NCI-H2081 (cell line): ENCODE data around the gene JAG2.

Source experiments
- DNase-seq, 2 experiments: peaks; one replicate each; lab custom pipeline; 2025; lab: John Stamatoyannopoulos, UW

JAG2 gene

DNA sequence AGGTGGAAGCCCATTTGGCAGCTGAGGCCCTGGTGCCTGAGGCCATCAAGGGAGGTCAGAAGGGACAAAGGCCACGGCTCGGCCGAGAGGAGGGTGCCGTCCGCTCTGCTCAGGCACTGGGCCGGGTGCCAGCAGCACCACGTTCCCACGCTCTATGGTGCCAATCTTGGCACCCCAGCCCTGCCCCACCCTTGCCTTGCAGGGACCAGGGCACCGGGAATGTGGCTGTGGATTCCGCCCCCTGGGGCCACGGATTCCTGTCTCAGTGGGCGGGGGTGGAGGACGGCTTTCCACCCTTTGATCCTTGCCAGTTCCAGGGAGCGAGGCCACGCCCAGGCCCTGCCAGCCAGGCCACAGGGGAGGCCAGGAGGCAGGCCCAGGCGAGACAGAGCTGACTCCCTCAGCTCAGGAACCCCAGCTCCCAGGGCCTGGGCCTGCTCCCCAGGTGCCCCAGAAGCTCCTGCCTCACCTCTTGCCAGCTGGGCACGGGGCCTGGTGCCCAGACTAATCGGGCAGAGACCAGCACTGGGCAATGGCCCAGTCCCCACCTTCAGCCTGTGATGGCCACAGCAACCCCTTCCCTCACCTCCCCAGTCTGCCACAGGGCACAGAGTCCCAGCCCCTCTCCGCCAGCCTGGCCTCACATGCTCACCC is 76.9 kb downstream of the JAG2 start:
- DNase-seq = no peak

DNA sequence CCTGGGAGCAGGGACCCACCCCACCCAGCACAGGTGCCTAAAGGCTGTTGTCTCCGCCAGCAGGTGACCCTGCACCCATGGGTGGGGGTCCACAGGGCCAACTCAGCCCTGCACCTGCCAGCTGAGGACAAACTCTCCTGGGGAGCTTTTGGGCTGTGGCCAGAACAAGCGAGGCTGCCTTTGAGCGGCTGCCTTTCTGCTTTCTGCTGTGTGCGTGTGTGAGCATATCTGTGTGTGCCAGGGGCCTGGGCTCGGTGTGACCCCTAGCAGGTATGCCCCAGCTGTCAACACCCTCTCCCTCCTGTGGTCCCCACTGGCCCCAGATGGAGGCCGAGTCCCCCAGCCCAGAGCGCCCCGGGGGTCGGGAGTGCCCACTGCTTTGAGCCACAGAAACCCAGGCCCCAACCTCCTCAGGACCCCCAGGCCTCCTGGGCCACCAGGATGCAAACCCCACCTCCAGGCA is 77.5 kb downstream of the JAG2 start:
- peak in 1 of 2 experiments; percentile 51 for DNase-seq
